Tibial artery (tissue), 4 donors: ENCODE results near the gene SIDT1.

Source experiments
- DNase-seq, 2 donors: peaks; one replicate each; pipeline ENCODE4 v3.0.0-alpha.2; 2019
- H3K27ac ChIP-seq, 2 donors: fragments of 200-600 bp; sonication (generic) in 1 of 2; 1 replicate in 1 of 2; 2 replicates in 1 of 2; pipeline ENCODE4 v1.5.1; 2018 to 2019; ENCODE audit warnings: mild to moderate bottlenecking in 1 of 2
- H3K27me3 ChIP-seq, 2 donors: fragments of 200-600 bp; sonication (generic) in 1 of 2; one replicate each; pipeline versions ENCODE4 v1.5.1 to v1.6.0; 2016 to 2019
- H3K36me3 ChIP-seq, 3 donors: fragments of 200-600 bp; sonication (generic) in 2 of 3; one replicate each; pipeline ENCODE4 v1.5.1; 2016 to 2019; ENCODE audit warnings: mild to moderate bottlenecking in 2 of 3
- H3K4me1 ChIP-seq, 4 donors: fragments of 200-600 bp; sonication (generic) in 2 of 4; 1 replicate in 3 of 4; 2 replicates in 1 of 4; pipeline ENCODE4 v1.5.1; 2016 to 2019
- H3K4me3 ChIP-seq, 2 donors: fragments of 200-600 bp; sonication (generic) in 1 of 2; 1 replicate in 1 of 2; 2 replicates in 1 of 2; pipeline ENCODE4 v1.5.1; 2018 to 2019; ENCODE audit warnings: mild to moderate bottlenecking in 2 of 2
- H3K9me3 ChIP-seq, 3 donors: fragments of 200-600 bp; sonication (generic) in 1 of 3; one replicate each; pipeline ENCODE4 v1.5.1; 2016 to 2019
- CTCF ChIP-seq, 2 experiments: fragments of 200-600 bp in 1 of 2; fragments of 450-650 bp in 1 of 2; IDR thresholded peaks; one replicate each; pipeline ENCODE4 v1.5.1; 2017 to 2019; ENCODE audit warnings: antibody characterized with exemption in 2 of 2, mild to moderate bottlenecking in 1 of 2, moderate library complexity in 1 of 2
- intact Hi-C: fragments of 100-400 bp; cut with DNase I; formaldehyde crosslinking; loops from one replicate; pipeline ENCODE4 v1.15.0; 2023; ENCODE audit warnings: low total_unique reads

SIDT1 gene

GRCh38 chr3:113533534-113533892 is 1.2 kb downstream of the SIDT1 start:
- H3K4me1 ChIP-seq: peaks cover 0 to 19% (median 8%) of the 10 kb centered on the region in 4 donors
- H3K27ac ChIP-seq: no peak overlapping the region
- H3K36me3 ChIP-seq: no peaks in the 10 kb centered on the region
- H3K27me3 ChIP-seq: peaks cover 0 to 34% of the 10 kb centered on the region in 2 donors
- H3K4me3 ChIP-seq: peak overlapping the region; percentile 50 to 55
- no peaks in the 10 kb centered on the region for H3K9me3 ChIP-seq
- intact Hi-C loops: no loop called here
- no peak for DNase-seq
- TF ChIP-seq CTCF (IDR thresholded peaks at IDR 0.05): no peak

GRCh38 chr3:113534365-113534764 is 2.0 kb downstream of the SIDT1 start:
- Histone ChIP-seq H3K4me3 (no peak overlapping the region), H3K27ac (no peak overlapping the region), H3K4me1 (peaks cover 0 to 19% (median 8%) of the 10 kb centered on the region in 4 donors), H3K36me3 (no peaks in the 10 kb centered on the region), H3K27me3 (peaks cover 0 to 34% of the 10 kb centered on the region in 2 donors), H3K9me3 (no peaks in the 10 kb centered on the region)
- DNase-seq: no peak
- intact Hi-C loops: no loop called here
- no peak for TF ChIP-seq CTCF (IDR thresholded peaks at IDR 0.05)

- intact Hi-C loops: no loop called here
- no peak for TF ChIP-seq CTCF (IDR thresholded peaks at IDR 0.05)
- no peak overlapping the region for H3K4me3 ChIP-seq
- DNase-seq: no peak
- no peak overlapping the region for H3K27ac ChIP-seq
- peaks cover 0 to 34% of the 10 kb centered on the region in 2 donors for H3K27me3 ChIP-seq
- no peaks in the 10 kb centered on the region for H3K9me3 ChIP-seq
- no peaks in the 10 kb centered on the region for H3K36me3 ChIP-seq
- H3K4me1 ChIP-seq: peaks cover 0 to 19% (median 8%) of the 10 kb centered on the region in 4 donors
These were observed 3.5 kb downstream of the SIDT1 start for GRCh38 chr3:113535898-113536297.

- Histone ChIP-seq H3K27ac (no peak overlapping the region), H3K4me3 (no peak overlapping the region), H3K36me3 (no peaks in the 10 kb centered on the region), H3K9me3 (peaks cover 0 to 4% (median 0%) of the 10 kb centered on the region in 3 donors), H3K4me1 (peaks cover 0 to 19% (median 8%) of the 10 kb centered on the region in 4 donors), H3K27me3 (peaks cover 0 to 34% of the 10 kb centered on the region in 2 donors)
- no peak for DNase-seq
- no peak for TF ChIP-seq CTCF (IDR thresholded peaks at IDR 0.05)
- intact Hi-C loops: no loop called here
These were observed 4.3 kb downstream of the SIDT1 start for GRCh38 chr3:113536627-113537101.

GRCh38 chr3:113537155-113537554 is 4.8 kb downstream of the SIDT1 start:
- intact Hi-C loops: no loop called here
- no peak for DNase-seq
- no peaks in the 10 kb centered on the region for H3K36me3 ChIP-seq
- H3K9me3 ChIP-seq: peaks cover 0 to 4% (median 0%) of the 10 kb centered on the region in 3 donors
- peaks cover 0 to 16% (median 8%) of the 10 kb centered on the region in 4 donors for H3K4me1 ChIP-seq
- H3K4me3 ChIP-seq: no peak overlapping the region
- H3K27ac ChIP-seq: no peak overlapping the region
- TF ChIP-seq CTCF (IDR thresholded peaks at IDR 0.05): no peak
- H3K27me3 ChIP-seq: peaks cover 0 to 34% of the 10 kb centered on the region in 2 donors

- intact Hi-C loops: no loop called here
- H3K27me3 ChIP-seq: peaks cover 0 to 1% of the 10 kb centered on the region in 2 donors
- H3K36me3 ChIP-seq: no peaks in the 10 kb centered on the region
- H3K4me1 ChIP-seq: no peaks in the 10 kb centered on the region
- H3K9me3 ChIP-seq: peaks cover 0 to 4% (median 0%) of the 10 kb centered on the region in 3 donors
- H3K27ac ChIP-seq: no peak overlapping the region
- DNase-seq: no peak
- TF ChIP-seq CTCF (IDR thresholded peaks at IDR 0.05): no peak
- no peak overlapping the region for H3K4me3 ChIP-seq
These were observed 9.2 kb downstream of the SIDT1 start for GRCh38 chr3:113541519-113541918.
